Bronchial epithelial cell (primary cell): ENCODE data around the gene PSMG4. TPM values are rescaled to one million over a fixed set of nuclear protein-coding genes. Genes with fewer than 3 reads are reported as not detected.

ENCODE experiments used
- DNase-seq: peaks from one replicate; pipeline ENCODE4 v3.0.0-alpha.2; 2010; ENCODE audit warnings: low read depth
- FAIRE-seq: peaks from 2 replicates; lab custom pipeline; 2011; peaks lifted over from hg19 to GRCh38; lab: Jason Lieb, UNC
- H3K27me3 ChIP-seq: 2 replicates; pipeline ENCODE4 v1.5.1; 2011; ENCODE audit warnings: low read length; ENCODE audit not compliant: control insufficient read depth, insufficient read depth
- H3K36me3 ChIP-seq: 2 replicates; pipeline ENCODE4 v1.5.1; 2011; ENCODE audit warnings: low read length; ENCODE audit not compliant: control insufficient read depth, insufficient read depth
- H3K4me3 ChIP-seq: 2 replicates; pipeline ENCODE4 v1.5.1; 2011; ENCODE audit warnings: mild to moderate bottlenecking, low read depth, low read length, control low read depth
- CTCF ChIP-seq: IDR thresholded peaks from 2 replicates; pipeline ENCODE4 v1.5.1; 2011; ENCODE audit warnings: mild to moderate bottlenecking, moderate library complexity, low read length, control low read depth, inconsistent platforms; ENCODE audit not compliant: insufficient read depth, severe bottlenecking
- total RNA-seq: library from RNA; depleted of rRNA; stranded (reverse); fragments of >200 nt; gene quantifications from 2 replicates; pipeline ENCODE4 v1.2.1, GENCODE V29; 2014

Gene PSMG4
- total RNA-seq, 1 donor from 2014 or later, result 15.5 TPM

GRCh38 chr6:3228771-3229565 is 29.8 kb upstream of the PSMG4 start:
- peaks cover 59% of the 10 kb centered on the region for H3K27me3 ChIP-seq
- no peak for FAIRE-seq
- DNase-seq, result no peak
- no peaks in the 10 kb centered on the region for H3K36me3 ChIP-seq
- TF ChIP-seq CTCF, result no peak
- H3K4me3 ChIP-seq, result no peak overlapping the region

GRCh38 chr6:3229566-3230178 is 29.1 kb upstream of the PSMG4 start:
- no peak for TF ChIP-seq CTCF
- H3K4me3 ChIP-seq, result no peak overlapping the region
- peaks cover 60% of the 10 kb centered on the region for H3K27me3 ChIP-seq
- no peaks in the 10 kb centered on the region for H3K36me3 ChIP-seq
- no peak for DNase-seq
- FAIRE-seq, result no peak

GRCh38 chr6:3230256-3230882 is 28.4 kb upstream of the PSMG4 start:
- DNase-seq, result no peak
- Histone ChIP-seq H3K27me3 (peaks cover 60% of the 10 kb centered on the region), H3K36me3 (no peaks in the 10 kb centered on the region), H3K4me3 (no peak overlapping the region)
- TF ChIP-seq CTCF, result no peak
- no peak for FAIRE-seq

GRCh38 chr6:3230900-3231246 is 27.9 kb upstream of the PSMG4 start:
- no peak overlapping the region for H3K4me3 ChIP-seq

GRCh38 chr6:3231247-3232016 is 27.3 kb upstream of the PSMG4 start:
- peaks cover 56% of the 10 kb centered on the region for H3K27me3 ChIP-seq
- no peak for TF ChIP-seq CTCF
- no peaks in the 10 kb centered on the region for H3K36me3 ChIP-seq
- peak; percentile 20 for DNase-seq
- no peak for FAIRE-seq
- peak overlapping the region; percentile 28 for H3K4me3 ChIP-seq

More at GRCh38 chr6:3230900-3231246, 27.9 kb upstream of the PSMG4 start:
- DNase-seq (no peak), FAIRE-seq (no peak)
- Histone ChIP-seq H3K27me3 (peaks cover 59% of the 10 kb centered on the region), H3K36me3 (no peaks in the 10 kb centered on the region)
- no peak for TF ChIP-seq CTCF
